ENCODE data around the gene ABLIM2. TPM values are rescaled to one million over a fixed set of nuclear protein-coding genes. Genes with fewer than 3 reads are reported as not detected.
"Not testable (repeated sequence)": the region's sequence is repeated elsewhere in the genome, so short reads cannot be mapped to it uniquely, and the experiment has no call there.

Gene ABLIM2
- total and polyA plus RNA-seq, 2 experiments from 2014 or later, result 1.5 to 4.3 TPM

DNA sequence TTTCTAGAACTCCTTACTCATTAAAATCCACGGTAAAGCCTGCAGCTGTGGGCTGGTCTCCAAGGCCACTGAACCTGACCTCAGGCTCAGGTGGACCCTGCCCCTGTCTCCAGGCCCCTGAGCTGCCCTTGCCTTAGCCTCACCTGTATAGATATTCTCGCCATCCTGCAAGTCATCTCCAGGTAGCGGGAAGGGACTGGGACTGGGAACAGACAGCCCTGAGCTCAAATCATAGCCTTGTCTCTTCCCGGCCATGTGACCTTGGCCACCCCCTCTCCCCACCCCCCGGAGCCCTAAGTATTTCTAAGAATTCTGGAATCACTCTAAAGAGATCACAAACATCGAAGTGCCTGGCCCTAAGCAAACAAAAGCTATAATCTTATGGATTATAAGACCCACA is 17.7 kb downstream of the ABLIM2 start (continued):
- TF ChIP-seq, protein P1, sequence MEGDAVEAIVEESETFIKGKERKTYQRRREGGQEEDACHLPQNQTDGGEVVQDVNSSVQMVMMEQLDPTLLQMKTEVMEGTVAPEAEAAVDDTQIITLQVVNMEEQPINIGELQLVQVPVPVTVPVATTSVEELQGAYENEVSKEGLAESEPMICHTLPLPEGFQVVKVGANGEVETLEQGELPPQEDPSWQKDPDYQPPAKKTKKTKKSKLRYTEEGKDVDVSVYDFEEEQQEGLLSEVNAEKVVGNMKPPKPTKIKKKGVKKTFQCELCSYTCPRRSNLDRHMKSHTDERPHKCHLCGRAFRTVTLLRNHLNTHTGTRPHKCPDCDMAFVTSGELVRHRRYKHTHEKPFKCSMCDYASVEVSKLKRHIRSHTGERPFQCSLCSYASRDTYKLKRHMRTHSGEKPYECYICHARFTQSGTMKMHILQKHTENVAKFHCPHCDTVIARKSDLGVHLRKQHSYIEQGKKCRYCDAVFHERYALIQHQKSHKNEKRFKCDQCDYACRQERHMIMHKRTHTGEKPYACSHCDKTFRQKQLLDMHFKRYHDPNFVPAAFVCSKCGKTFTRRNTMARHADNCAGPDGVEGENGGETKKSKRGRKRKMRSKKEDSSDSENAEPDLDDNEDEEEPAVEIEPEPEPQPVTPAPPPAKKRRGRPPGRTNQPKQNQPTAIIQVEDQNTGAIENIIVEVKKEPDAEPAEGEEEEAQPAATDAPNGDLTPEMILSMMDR (conservative IDR thresholded peaks at IDR 0.05; ENCODE audit: low read depth in 2 of 2), result no peak
- TF ChIP-seq ZNF114 (CRISPR knock-in tag; IDR thresholded peaks at IDR 0.05), result no peak

DNA sequence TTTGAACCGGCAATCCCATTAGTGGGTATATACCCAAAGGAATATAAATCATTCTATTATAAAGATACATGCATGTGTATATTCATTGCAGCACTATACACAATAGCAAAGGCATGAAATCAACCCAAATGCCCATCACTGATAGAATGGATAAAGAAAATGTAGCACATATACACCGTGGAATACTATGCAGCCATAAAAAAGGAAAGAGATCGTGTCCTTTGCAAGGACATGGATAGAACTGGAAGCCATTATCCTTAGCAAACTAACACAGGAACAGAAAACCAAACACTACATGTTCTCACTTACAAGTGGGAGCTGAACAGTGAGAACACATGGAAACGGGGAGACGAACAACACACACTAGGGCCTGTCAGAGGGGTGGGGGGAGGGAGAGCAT is 18.9 kb downstream of the ABLIM2 start:
- H3K27ac ChIP-seq (ENCODE audit: low read depth); H3K9me2 ChIP-seq (ENCODE audit: insufficient read depth); H3K4me3 ChIP-seq; H2AFZ ChIP-seq; H4K20me1 ChIP-seq (replicated peaks; ENCODE audit: insufficient read depth); H3K4me3 Mint-ChIP-seq; H3F3A ChIP-seq (replicated peaks; ENCODE audit: low read depth); H3K36me3 Mint-ChIP-seq (ENCODE audit: low read depth); H3K4me1 ChIP-seq (ENCODE audit: insufficient read depth); H3K9me3 Mint-ChIP-seq; H3K27ac Mint-ChIP-seq; H3K79me2 ChIP-seq (replicated peaks; ENCODE audit: insufficient read depth); H3K36me3 ChIP-seq (ENCODE audit: insufficient read depth); DNase-seq (ENCODE audit: low spot score); H3K27me3 ChIP-seq (ENCODE audit: insufficient read depth); H3K4me2 ChIP-seq; ATAC-seq: not testable (repeated sequence)
- Mint-ChIP-seq H3K27me3 (ENCODE audit: insufficient read depth, low read depth, poor library complexity) (peaks cover 12% of the 10 kb centered on the region), H3K4me1 (peaks cover 13% of the 10 kb centered on the region)

DNA sequence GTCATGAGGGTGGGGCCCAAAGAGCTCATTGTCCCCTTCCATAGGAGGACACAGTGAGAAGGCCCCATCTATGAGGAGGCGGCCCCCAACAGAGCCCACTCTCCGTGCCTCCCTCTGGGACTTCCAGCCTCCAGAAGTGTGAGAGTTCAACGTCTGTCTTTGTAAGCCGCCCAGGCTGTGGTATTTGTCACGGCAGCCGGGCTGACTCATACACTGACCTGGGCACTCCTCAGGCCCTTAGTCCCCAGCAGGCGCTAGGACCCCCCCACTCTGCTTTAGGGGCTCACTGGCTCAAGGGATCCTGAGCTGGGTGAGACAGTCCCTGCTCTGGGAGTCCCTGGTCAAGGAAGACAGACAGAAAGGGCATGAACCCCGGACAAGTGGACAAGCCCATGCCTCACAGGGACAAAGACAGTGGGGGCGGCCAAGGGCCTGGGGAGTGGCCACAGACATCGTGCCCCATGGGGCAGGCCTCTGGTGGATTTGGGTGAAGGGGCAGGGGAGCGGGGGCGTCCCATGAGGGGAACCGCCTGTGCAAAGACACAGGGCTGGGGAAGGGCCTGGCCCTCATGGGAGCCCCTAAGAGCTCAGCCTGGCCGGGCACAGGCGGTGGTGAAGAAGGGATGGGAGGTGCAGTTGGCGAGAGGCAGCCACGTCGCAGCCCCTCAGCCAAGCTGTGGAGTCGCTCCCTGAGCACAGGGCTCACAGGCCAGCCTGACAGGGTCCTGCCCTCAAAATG is 21.5 kb downstream of the ABLIM2 start:
- Mint-ChIP-seq H3K4me1 (peaks cover 20% of the 10 kb centered on the region), H3K9me3 (peaks cover 8% of the 10 kb centered on the region), H3K27me3 (ENCODE audit: insufficient read depth, low read depth, poor library complexity) (peaks cover 9% of the 10 kb centered on the region), H3K36me3 (ENCODE audit: low read depth) (no peaks in the 10 kb centered on the region; the same call in 2 of the 3 replicates), H3K4me3 (no peak overlapping the region), H3K27ac (no peak overlapping the region)
- no peak for ATAC-seq
- no peaks in the 10 kb centered on the region for H4K20me1 ChIP-seq (replicated peaks; ENCODE audit: insufficient read depth)
- no peak for DNase-seq (ENCODE audit: low spot score)
- H3F3A ChIP-seq (replicated peaks; ENCODE audit: low read depth), result no peaks in the 10 kb centered on the region
- no peaks in the 10 kb centered on the region for H3K79me2 ChIP-seq (replicated peaks; ENCODE audit: insufficient read depth)
- no peaks in the 10 kb centered on the region for H3K4me1 ChIP-seq (ENCODE audit: insufficient read depth)
- H3K27ac ChIP-seq (ENCODE audit: low read depth), result no peak overlapping the region
- no peak overlapping the region for H2AFZ ChIP-seq
- no peak overlapping the region for H3K4me2 ChIP-seq
- H3K27me3 ChIP-seq (ENCODE audit: insufficient read depth), result no peaks in the 10 kb centered on the region
- H3K4me3 ChIP-seq, result no peak overlapping the region
- H3K9me2 ChIP-seq (ENCODE audit: insufficient read depth), result no peaks in the 10 kb centered on the region
- no peaks in the 10 kb centered on the region for H3K36me3 ChIP-seq (ENCODE audit: insufficient read depth)
- TF ChIP-seq POLR2AphosphoS5 (IDR thresholded peaks at IDR 0.05; ENCODE audit: low read depth) (no peak), CREB1 (CRISPR knock-in tag; IDR thresholded peaks at IDR 0.05; ENCODE audit: low read depth) (no peak), JUNB (IDR thresholded peaks at IDR 0.05; ENCODE audit: unreplicated experiment) (no peak), ZNF331 (CRISPR knock-in tag; IDR thresholded peaks at IDR 0.05; ENCODE audit: low read depth) (no peak), NANOG (IDR thresholded peaks at IDR 0.05; ENCODE audit: borderline replicate concordance) (no peak), ZNF114 (CRISPR knock-in tag; IDR thresholded peaks at IDR 0.05) (no peak)
- TF ChIP-seq, protein P2, sequence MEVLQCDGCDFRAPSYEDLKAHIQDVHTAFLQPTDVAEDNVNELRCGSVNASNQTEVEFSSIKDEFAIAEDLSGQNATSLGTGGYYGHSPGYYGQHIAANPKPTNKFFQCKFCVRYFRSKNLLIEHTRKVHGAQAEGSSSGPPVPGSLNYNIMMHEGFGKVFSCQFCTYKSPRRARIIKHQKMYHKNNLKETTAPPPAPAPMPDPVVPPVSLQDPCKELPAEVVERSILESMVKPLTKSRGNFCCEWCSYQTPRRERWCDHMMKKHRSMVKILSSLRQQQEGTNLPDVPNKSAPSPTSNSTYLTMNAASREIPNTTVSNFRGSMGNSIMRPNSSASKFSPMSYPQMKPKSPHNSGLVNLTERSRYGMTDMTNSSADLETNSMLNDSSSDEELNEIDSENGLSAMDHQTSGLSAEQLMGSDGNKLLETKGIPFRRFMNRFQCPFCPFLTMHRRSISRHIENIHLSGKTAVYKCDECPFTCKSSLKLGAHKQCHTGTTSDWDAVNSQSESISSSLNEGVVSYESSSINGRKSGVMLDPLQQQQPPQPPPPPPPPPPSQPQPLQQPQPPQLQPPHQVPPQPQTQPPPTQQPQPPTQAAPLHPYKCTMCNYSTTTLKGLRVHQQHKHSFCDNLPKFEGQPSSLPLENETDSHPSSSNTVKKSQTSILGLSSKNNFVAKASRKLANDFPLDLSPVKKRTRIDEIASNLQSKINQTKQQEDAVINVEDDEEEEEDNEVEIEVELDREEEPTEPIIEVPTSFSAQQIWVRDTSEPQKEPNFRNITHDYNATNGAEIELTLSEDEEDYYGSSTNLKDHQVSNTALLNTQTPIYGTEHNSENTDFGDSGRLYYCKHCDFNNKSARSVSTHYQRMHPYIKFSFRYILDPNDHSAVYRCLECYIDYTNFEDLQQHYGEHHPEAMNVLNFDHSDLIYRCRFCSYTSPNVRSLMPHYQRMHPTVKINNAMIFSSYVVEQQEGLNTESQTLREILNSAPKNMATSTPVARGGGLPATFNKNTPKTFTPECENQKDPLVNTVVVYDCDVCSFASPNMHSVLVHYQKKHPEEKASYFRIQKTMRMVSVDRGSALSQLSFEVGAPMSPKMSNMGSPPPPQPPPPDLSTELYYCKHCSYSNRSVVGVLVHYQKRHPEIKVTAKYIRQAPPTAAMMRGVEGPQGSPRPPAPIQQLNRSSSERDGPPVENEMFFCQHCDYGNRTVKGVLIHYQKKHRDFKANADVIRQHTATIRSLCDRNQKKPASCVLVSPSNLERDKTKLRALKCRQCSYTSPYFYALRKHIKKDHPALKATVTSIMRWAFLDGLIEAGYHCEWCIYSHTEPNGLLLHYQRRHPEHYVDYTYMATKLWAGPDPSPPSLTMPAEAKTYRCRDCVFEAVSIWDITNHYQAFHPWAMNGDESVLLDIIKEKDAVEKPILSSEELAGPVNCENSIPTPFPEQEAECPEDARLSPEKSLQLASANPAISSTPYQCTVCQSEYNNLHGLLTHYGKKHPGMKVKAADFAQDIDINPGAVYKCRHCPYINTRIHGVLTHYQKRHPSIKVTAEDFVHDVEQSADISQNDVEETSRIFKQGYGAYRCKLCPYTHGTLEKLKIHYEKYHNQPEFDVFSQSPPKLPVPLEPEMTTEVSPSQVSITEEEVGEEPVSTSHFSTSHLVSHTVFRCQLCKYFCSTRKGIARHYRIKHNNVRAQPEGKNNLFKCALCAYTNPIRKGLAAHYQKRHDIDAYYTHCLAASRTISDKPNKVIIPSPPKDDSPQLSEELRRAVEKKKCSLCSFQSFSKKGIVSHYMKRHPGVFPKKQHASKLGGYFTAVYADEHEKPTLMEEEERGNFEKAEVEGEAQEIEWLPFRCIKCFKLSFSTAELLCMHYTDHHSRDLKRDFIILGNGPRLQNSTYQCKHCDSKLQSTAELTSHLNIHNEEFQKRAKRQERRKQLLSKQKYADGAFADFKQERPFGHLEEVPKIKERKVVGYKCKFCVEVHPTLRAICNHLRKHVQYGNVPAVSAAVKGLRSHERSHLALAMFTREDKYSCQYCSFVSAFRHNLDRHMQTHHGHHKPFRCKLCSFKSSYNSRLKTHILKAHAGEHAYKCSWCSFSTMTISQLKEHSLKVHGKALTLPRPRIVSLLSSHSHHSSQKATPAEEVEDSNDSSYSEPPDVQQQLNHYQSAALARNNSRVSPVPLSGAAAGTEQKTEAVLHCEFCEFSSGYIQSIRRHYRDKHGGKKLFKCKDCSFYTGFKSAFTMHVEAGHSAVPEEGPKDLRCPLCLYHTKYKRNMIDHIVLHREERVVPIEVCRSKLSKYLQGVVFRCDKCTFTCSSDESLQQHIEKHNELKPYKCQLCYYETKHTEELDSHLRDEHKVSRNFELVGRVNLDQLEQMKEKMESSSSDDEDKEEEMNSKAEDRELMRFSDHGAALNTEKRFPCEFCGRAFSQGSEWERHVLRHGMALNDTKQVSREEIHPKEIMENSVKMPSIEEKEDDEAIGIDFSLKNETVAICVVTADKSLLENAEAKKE (CRISPR knock-in tag; IDR thresholded peaks at IDR 0.05), result no peak
- TF ChIP-seq, protein P3, sequence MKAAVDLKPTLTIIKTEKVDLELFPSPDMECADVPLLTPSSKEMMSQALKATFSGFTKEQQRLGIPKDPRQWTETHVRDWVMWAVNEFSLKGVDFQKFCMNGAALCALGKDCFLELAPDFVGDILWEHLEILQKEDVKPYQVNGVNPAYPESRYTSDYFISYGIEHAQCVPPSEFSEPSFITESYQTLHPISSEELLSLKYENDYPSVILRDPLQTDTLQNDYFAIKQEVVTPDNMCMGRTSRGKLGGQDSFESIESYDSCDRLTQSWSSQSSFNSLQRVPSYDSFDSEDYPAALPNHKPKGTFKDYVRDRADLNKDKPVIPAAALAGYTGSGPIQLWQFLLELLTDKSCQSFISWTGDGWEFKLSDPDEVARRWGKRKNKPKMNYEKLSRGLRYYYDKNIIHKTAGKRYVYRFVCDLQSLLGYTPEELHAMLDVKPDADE (IDR thresholded peaks at IDR 0.05), result no peak
